ENCODE results near the gene MITD1. TPM values are rescaled to one million over a fixed set of nuclear protein-coding genes. Genes with fewer than 3 reads are reported as not detected.

Gene MITD1
- 19.1 and 21.2 TPM in 2 replicates for total RNA-seq (2022)
- percentile 76 among the genes with signal in this experiment for Bru-seq, nascent RNA
- BruChase-seq, experiment 1, labeled RNA remaining after a 6-hour chase, result percentile 80 among the genes with signal in this experiment
- BruChase-seq, experiment 2, labeled RNA remaining after a 2-hour chase, result percentile 86 among the genes with signal in this experiment
- long read RNA-seq, transcript MITD1-201 (7 exons, 939 nt), result major isoform, 9 of 25 reads
- long read RNA-seq, partial matches to known transcripts, result 3 of 25 reads
- long read RNA-seq, other reads (novel, unspliced or antisense), result 10 of 25 reads

DNA sequence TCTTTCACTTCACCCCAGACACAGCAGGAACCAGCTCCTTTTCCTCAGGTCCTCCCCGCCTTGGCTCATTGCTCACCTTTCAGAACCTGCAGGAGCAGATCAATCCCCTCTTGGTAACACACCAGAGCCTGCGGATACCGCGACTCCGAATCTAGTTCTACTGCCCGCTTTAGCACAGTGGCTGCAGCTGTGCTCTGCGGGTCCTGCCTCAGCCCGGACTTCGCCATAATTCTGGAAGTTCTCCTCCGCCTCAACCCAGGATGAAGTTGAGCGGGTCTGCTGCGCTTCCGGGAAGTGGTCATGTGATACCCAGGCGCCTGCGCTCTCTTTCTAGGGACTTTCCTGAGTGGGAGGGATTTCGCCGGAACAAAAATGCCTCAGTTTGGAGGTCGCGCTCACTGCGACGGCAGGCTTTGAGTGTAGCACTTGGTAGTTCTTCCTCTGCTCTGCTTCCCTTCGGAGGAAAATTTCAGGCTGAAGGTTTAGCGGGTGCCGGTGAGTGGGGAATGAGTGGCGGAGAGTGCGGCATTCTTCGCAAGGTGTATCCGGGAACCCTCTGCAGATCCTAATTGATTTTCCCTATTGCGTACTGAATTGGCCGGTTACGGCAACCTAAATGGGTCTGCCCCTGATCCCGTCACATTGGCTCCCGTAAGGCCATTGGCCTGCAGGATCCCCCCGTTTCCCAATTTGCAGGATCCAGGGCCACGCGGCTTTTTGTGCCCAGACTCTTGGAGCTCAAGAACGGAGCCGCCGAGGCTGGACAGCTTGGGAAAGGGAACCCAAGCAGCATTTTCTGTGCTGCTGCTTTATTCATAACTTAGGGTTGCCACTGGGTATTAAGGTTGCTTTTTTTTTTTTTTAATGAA is at the start of gene MITD1, which contains the start of gene MRPL30:
Gene MITD1 (minus strand): TSS at position 304 of the 869 bp plus-strand sequence. CDS start 77 bp downstream, at position 227.
Gene MRPL30 (plus strand): TSS at position 430 of the 869 bp plus-strand sequence. CDS start 5,020 bp downstream, outside the sequence.
- Mint-ChIP-seq H3K27ac (ENCODE audit: low read depth, unreplicated experiment) (peak within 1 kb of the TSS; percentile 86), H3K36me3 (ENCODE audit: insufficient read depth, unreplicated experiment) (peaks cover 17% of the 10 kb centered on the region), H3K4me1 (ENCODE audit: insufficient read depth, unreplicated experiment) (peaks cover 30% of the 10 kb centered on the region), H3K27me3 (ENCODE audit: insufficient read depth, unreplicated experiment) (no peaks in the 10 kb centered on the region), H3K9me3 (ENCODE audit: unreplicated experiment) (no peaks in the 10 kb centered on the region), H3K4me3 (ENCODE audit: unreplicated experiment) (peak within 1 kb of the TSS; percentile 87)
- ChIA-PET POLR2A (interaction anchor here (0.5 to 4.1 kb wide), 33 partner anchors 9 to 701 kb away, joined by 3 to 154 read pairs (median 3); partner anchors contain the start of genes C2orf15, EIF5B, LIPT1 and REV1), CTCF (interaction anchor here (0.6 to 1.6 kb wide), 8 partner anchors 9 to 503 kb away, joined by 3 to 11 read pairs (median 6); partner anchors contain the start of genes EIF5B and TXNDC9)
- peak; percentile 96 for DNase-seq (ENCODE audit: unreplicated experiment)
- TF ChIP-seq, protein P1, sequence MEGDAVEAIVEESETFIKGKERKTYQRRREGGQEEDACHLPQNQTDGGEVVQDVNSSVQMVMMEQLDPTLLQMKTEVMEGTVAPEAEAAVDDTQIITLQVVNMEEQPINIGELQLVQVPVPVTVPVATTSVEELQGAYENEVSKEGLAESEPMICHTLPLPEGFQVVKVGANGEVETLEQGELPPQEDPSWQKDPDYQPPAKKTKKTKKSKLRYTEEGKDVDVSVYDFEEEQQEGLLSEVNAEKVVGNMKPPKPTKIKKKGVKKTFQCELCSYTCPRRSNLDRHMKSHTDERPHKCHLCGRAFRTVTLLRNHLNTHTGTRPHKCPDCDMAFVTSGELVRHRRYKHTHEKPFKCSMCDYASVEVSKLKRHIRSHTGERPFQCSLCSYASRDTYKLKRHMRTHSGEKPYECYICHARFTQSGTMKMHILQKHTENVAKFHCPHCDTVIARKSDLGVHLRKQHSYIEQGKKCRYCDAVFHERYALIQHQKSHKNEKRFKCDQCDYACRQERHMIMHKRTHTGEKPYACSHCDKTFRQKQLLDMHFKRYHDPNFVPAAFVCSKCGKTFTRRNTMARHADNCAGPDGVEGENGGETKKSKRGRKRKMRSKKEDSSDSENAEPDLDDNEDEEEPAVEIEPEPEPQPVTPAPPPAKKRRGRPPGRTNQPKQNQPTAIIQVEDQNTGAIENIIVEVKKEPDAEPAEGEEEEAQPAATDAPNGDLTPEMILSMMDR (IDR thresholded peaks at IDR 0.05; ENCODE audit: unreplicated experiment), result no peak
- BruUV-seq (replicated peaks), result TSS peak; percentile 76
- intact Hi-C loops (cut with micrococcal nuclease), result loop anchor here (1.0 to 2.0 kb wide), 3 partner anchors 26 to 309 kb away; partner anchors contain the start of genes LIPT1, REV1, TSGA10 and TXNDC9

DNA sequence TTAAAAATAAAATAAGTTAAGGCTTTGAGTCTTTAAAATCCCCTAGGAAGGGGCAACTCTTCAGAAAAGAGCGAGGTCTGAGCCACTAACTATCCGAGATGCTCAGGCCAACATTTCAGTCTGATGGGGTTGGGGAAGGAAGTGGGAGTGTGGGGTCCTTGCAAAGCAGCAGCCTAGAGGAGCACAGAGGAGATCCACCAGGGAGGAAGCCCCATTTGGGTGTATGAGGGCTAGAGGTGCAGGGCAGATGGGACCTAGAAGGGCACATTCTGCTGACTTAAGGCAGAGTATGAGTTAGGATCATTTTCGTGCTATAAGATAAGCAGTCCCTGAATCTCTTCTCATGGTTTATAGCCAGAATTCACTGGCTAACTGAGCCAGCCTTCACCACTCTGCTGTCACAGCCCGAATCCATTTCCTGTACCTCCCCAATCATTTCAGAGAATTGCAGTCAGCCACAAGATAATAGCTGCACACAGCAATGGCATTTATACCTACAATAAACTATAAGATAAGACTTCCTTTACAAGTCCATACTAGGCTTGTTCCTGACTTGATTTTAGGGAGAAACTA is 37.2 kb upstream of the MITD1 start:
- H3K36me3 Mint-ChIP-seq (ENCODE audit: insufficient read depth, unreplicated experiment), result no peaks in the 10 kb centered on the region
- no peak overlapping the region for H3K27ac Mint-ChIP-seq (ENCODE audit: low read depth, unreplicated experiment)

DNA sequence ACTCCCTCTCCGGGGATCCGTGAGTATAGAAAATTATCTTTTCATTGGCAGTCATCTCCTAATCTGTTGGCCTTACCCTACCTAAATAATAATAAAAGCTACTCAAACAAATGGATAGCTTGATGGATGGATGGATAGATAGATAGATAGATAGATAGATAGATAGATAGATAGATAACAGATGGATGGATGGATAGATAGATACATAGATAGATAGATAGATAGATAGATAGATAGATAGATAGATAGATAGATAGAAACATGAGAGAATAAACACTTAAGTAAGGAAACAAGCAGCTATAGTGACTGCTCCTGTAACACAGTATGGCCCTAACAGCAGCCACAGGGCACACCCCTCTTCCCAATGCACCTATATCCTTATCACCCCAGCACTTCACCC is 35.2 kb upstream of the MITD1 start:
- no peak overlapping the region for H3K27ac Mint-ChIP-seq (ENCODE audit: low read depth, unreplicated experiment)
- CTCF ChIA-PET, result no interaction called here
- TF ChIP-seq, protein P1 (IDR thresholded peaks at IDR 0.05; ENCODE audit: unreplicated experiment), result no peak

More for the DNA sequence above, 37.2 kb upstream of the MITD1 start:
- POLR2A ChIA-PET, result interaction anchor here (0.7 kb wide), 1 partner anchor 160 kb away, joined by 4 read pairs; no protein-coding TSS in a partner anchor
- TF ChIP-seq, protein P1 (IDR thresholded peaks at IDR 0.05; ENCODE audit: unreplicated experiment), result no peak
- Mint-ChIP-seq H3K27me3 (ENCODE audit: insufficient read depth, unreplicated experiment) (no peaks in the 10 kb centered on the region), H3K4me1 (ENCODE audit: insufficient read depth, unreplicated experiment) (no peaks in the 10 kb centered on the region), H3K4me3 (ENCODE audit: unreplicated experiment) (no peak overlapping the region), H3K9me3 (ENCODE audit: unreplicated experiment) (no peaks in the 10 kb centered on the region)
- DNase-seq (ENCODE audit: unreplicated experiment), result no peak
- BruUV-seq (replicated peaks), result no TSS peak
- CTCF ChIA-PET, result no interaction called here
- intact Hi-C loops (cut with micrococcal nuclease), result no loop called here

More for the DNA sequence above, 35.2 kb upstream of the MITD1 start:
- H3K9me3 Mint-ChIP-seq (ENCODE audit: unreplicated experiment), result no peaks in the 10 kb centered on the region
- no peaks in the 10 kb centered on the region for H3K36me3 Mint-ChIP-seq (ENCODE audit: insufficient read depth, unreplicated experiment)
- intact Hi-C loops (cut with micrococcal nuclease), result no loop called here
- no TSS peak for BruUV-seq (replicated peaks)
- no peak for DNase-seq (ENCODE audit: unreplicated experiment)
- H3K4me3 Mint-ChIP-seq (ENCODE audit: unreplicated experiment), result no peak overlapping the region
- POLR2A ChIA-PET, result no interaction called here
- no peaks in the 10 kb centered on the region for H3K4me1 Mint-ChIP-seq (ENCODE audit: insufficient read depth, unreplicated experiment)
- no peaks in the 10 kb centered on the region for H3K27me3 Mint-ChIP-seq (ENCODE audit: insufficient read depth, unreplicated experiment)

Data from MCF 10A (cell line).